Endothelial cell of umbilical vein (primary cell): Measurements from ENCODE around the gene SERPINB5. TPM values are rescaled to one million over a fixed set of nuclear protein-coding genes. Genes with fewer than 3 reads are reported as not detected.

Experiments used
- BruUV-seq: library from RNA; stranded (reverse); fragments of 400-500 nt; replicated peaks from 2 replicates; lab custom pipeline; 2021; lab: Mats Ljungman, UMichigan
- CTCF ChIA-PET: fragments of 300-600, 350-600 bp; sonication (Branson Sonifier 250); formaldehyde crosslinking; loops from one replicate; lab custom pipeline; 2021; ENCODE audit warnings: antibody characterized with exemption, inconsistent platforms; lab: Charles Lee
- POLR2A ChIA-PET: fragments of 300-600, 350-600 bp; sonication (Branson Sonifier 250); formaldehyde crosslinking; loops from one replicate; lab custom pipeline; 2021; ENCODE audit warnings: antibody characterized with exemption, inconsistent platforms; lab: Charles Lee
- DNase-seq: peaks from one replicate; pipeline ENCODE4 v3.0.0-alpha.2; 2011; ENCODE audit warnings: low read depth, low spot score
- FAIRE-seq: peaks from 2 replicates; lab custom pipeline; 2011; peaks lifted over from hg19 to GRCh38; lab: Jason Lieb, UNC
- H2AFZ ChIP-seq: 2 replicates; pipeline ENCODE4 v1.6.0; 2012; ENCODE audit warnings: low read depth, low read length, control low read depth, inconsistent platforms
- H3K27ac ChIP-seq: 2 replicates; pipeline ENCODE4 v1.5.1; 2011; ENCODE audit warnings: low read depth, mild to moderate bottlenecking, control low read depth, low read length, moderate library complexity; ENCODE audit not compliant: insufficient read depth
- H3K27me3 ChIP-seq, 2 experiments: 2 replicates each; pipeline versions ENCODE4 v1.6.0 to v1.6.1; 2011; ENCODE audit warnings: low read length in 2 of 2, mixed read lengths in 1 of 2; ENCODE audit not compliant: control insufficient read depth in 2 of 2, insufficient read depth in 2 of 2
- H3K36me3 ChIP-seq, 2 experiments: 2 replicates in 1 of 2; 3 replicates in 1 of 2; pipeline ENCODE4 v1.5.1; 2011; ENCODE audit warnings: low read length in 2 of 2, mild to moderate bottlenecking in 1 of 2, moderate library complexity in 1 of 2; ENCODE audit not compliant: control insufficient read depth in 2 of 2, insufficient read depth in 2 of 2; ENCODE audit errors: extremely low read depth in 1 of 2
- H3K4me1 ChIP-seq: 3 replicates; pipeline ENCODE4 v1.5.1; 2011; ENCODE audit warnings: mild to moderate bottlenecking, low read length; ENCODE audit not compliant: control insufficient read depth, insufficient read depth; ENCODE audit errors: extremely low read depth
- H3K4me2 ChIP-seq: 2 replicates; pipeline ENCODE4 v1.6.1; 2011; ENCODE audit warnings: low read length, control low read depth, mixed read lengths; ENCODE audit not compliant: insufficient read depth
- H3K4me3 ChIP-seq, 3 experiments: fragments of 200-600 bp in 1 of 3; sonication (generic), shearing (Covaris generic) in 1 of 3; replicated peaks in 1 of 3; 2 replicates each; pipeline ENCODE4 v1.5.1; 2011 to 2016; ENCODE audit warnings: control low read depth in 3 of 3, low read length in 3 of 3, mild to moderate bottlenecking in 2 of 3, inconsistent platforms in 1 of 3, low read depth in 1 of 3, moderate library complexity in 1 of 3; ENCODE audit not compliant: insufficient read depth in 1 of 3
- H3K79me2 ChIP-seq: 2 replicates; pipeline ENCODE4 v1.6.0; 2012; ENCODE audit warnings: low read length, inconsistent platforms; ENCODE audit not compliant: control insufficient read depth, insufficient read depth
- H3K9ac ChIP-seq: replicated peaks from 2 replicates; pipeline ENCODE3; 2011; ENCODE audit warnings: low read length, control low read depth; ENCODE audit not compliant: insufficient read depth; ENCODE audit errors: extremely low read depth
- H3K9me1 ChIP-seq: replicated peaks from 3 replicates; pipeline ENCODE4 v1.6.0; 2011; ENCODE audit warnings: mild to moderate bottlenecking, low read length; ENCODE audit not compliant: control insufficient read depth, insufficient read depth; ENCODE audit errors: extremely low read depth
- H3K9me3 ChIP-seq: replicated peaks from 2 replicates; pipeline ENCODE4 v1.5.1; 2012; ENCODE audit warnings: low read length, inconsistent platforms; ENCODE audit not compliant: control insufficient read depth, insufficient read depth
- H4K20me1 ChIP-seq: replicated peaks from 2 replicates; pipeline ENCODE3; 2011; ENCODE audit warnings: mild to moderate bottlenecking, low read length; ENCODE audit not compliant: control insufficient read depth, insufficient read depth; ENCODE audit errors: extremely low read depth
- CTCF ChIP-seq, 2 donors: IDR thresholded peaks; 1 replicate in 1 of 2; 2 replicates in 1 of 2; pipeline ENCODE4 v1.5.1; 2011; ENCODE audit warnings: low read length in 2 of 2, mild to moderate bottlenecking in 2 of 2, moderate library complexity in 2 of 2, control low read depth in 1 of 2, inconsistent platforms in 1 of 2, low read depth in 1 of 2; ENCODE audit not compliant: insufficient read depth in 1 of 2; ENCODE audit errors: extremely low read depth in 1 of 2
- EZH2 ChIP-seq: IDR thresholded peaks from 2 replicates; pipeline ENCODE4 v1.6.1; 2012; ENCODE audit warnings: borderline replicate concordance, low read depth, mild to moderate bottlenecking, moderate library complexity, low read length, inconsistent platforms; ENCODE audit not compliant: severe bottlenecking
- FOS ChIP-seq: IDR thresholded peaks from 2 replicates; pipeline ENCODE4 v1.6.1; 2011; ENCODE audit warnings: mild to moderate bottlenecking, low read length, moderate library complexity, borderline replicate concordance; ENCODE audit not compliant: insufficient read depth
- GATA2 ChIP-seq: IDR thresholded peaks from 2 replicates; pipeline ENCODE4 v1.7.0; 2011; ENCODE audit warnings: low read depth, mild to moderate bottlenecking, moderate library complexity, mixed read lengths, low read length; ENCODE audit not compliant: insufficient read length, insufficient read depth
- JUN ChIP-seq: IDR thresholded peaks from 2 replicates; pipeline ENCODE4 v1.6.1; 2011; ENCODE audit warnings: borderline replicate concordance, low read depth; ENCODE audit not compliant: insufficient read length, insufficient read depth
- MYC ChIP-seq: IDR thresholded peaks from one replicate; pipeline ENCODE4 v1.6.1; 2011; ENCODE audit warnings: mild to moderate bottlenecking, low read depth, low read length
- POLR2A ChIP-seq: IDR thresholded peaks from 2 replicates; pipeline ENCODE4 v1.6.1; 2012; ENCODE audit warnings: low read depth, mild to moderate bottlenecking, control low read depth, low read length
- POLR2AphosphoS5 ChIP-seq: IDR thresholded peaks from 2 replicates; pipeline ENCODE4 v1.6.1; 2012; ENCODE audit warnings: low read depth, mild to moderate bottlenecking, control low read depth, low read length, moderate library complexity; ENCODE audit not compliant: insufficient read depth
- dilution Hi-C: fragments of 300-500 bp; cut with MboI; formaldehyde crosslinking; loops from one replicate; pipeline ENCODE4 v1.15.0; 2019; ENCODE audit warnings: low sequenced_read_pairs; ENCODE audit not compliant: extremely low pct_ligation_motif_present
- intact Hi-C: fragments of 100-400 bp; cut with micrococcal nuclease; formaldehyde crosslinking; loops from one replicate; pipeline ENCODE4 v1.10.0; 2022
- polyA plus RNA-seq, 4 experiments: library from polyadenylated mRNA; depleted of rRNA in 3 of 4; stranded (reverse) in 3 of 4; unstranded in 1 of 4; fragments of >200 nt; gene quantifications; 2 replicates each; pipeline versions ENCODE4 v1.2.1 to v1.2.3, GENCODE V29; 2011 to 2012; ENCODE audit warnings: missing spikeins in 1 of 4
- total RNA-seq: library from RNA; stranded (reverse); gene quantifications from 2 replicates; pipeline ENCODE4 v1.2.3, GENCODE V29; 2021
- TF ChIP-seq, protein P1 (sequence below): IDR thresholded peaks from 2 replicates; pipeline ENCODE4 v1.6.1; 2011; ENCODE audit not compliant: insufficient read depth, insufficient read length

Gene SERPINB5
- total and polyA plus RNA-seq, 2 donors (not counting 3 experiments of a cell fraction or from before 2014, with no cell fraction given), result not detected

- Histone ChIP-seq H3K4me2 (no peak overlapping the region), H4K20me1 (no peaks in the 10 kb centered on the region), H3K4me3 (no peak overlapping the region), H3K79me2 (no peaks in the 10 kb centered on the region), H3K9me1 (no peaks in the 10 kb centered on the region), H3K4me1 (no peaks in the 10 kb centered on the region), H3K9ac (no peak overlapping the region), H3K36me3 (no peaks in the 10 kb centered on the region), H2AFZ (no peak overlapping the region), H3K27me3 (no peaks in the 10 kb centered on the region), H3K9me3 (no peaks in the 10 kb centered on the region), H3K27ac (no peak overlapping the region)
- POLR2A ChIA-PET, result no interaction called here
- intact Hi-C loops, result no loop called here
- DNase-seq (no peak), FAIRE-seq (no peak)
- TF ChIP-seq POLR2A (no peak), POLR2AphosphoS5 (no peak), MYC (no peak), GATA2 (no peak), FOS (no peak), JUN (no peak), EZH2 (no peak), CTCF (IDR thresholded peaks at IDR 0.05; ENCODE audit: extremely low read depth in 1 of 2, insufficient read depth in 1 of 2, low read depth in 1 of 2, low read length in 2 of 2) (no peak)
- TF ChIP-seq, protein P1, sequence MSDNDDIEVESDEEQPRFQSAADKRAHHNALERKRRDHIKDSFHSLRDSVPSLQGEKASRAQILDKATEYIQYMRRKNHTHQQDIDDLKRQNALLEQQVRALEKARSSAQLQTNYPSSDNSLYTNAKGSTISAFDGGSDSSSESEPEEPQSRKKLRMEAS, result no peak
- CTCF ChIA-PET, result no interaction called here
- dilution Hi-C loops, result no loop called here
- no TSS peak for BruUV-seq
These were observed 67.3 kb downstream of the SERPINB5 start for GRCh38 chr18:63544017-63544416.
